ENCODE results near the gene TMEM205. TPM values are rescaled to one million over a fixed set of nuclear protein-coding genes. Genes with fewer than 3 reads are reported as not detected.
A peak's percentile ranks its signal among the peaks of the same experiment; 100 is the strongest.

The TMEM205 gene
- total and polyA plus RNA-seq, 2 of the 13 experiments (the other 11 are each of a cell fraction or from before 2014, with no cell fraction given), result 45.5 to 98.7 TPM

- TF ChIP-seq, protein P1, sequence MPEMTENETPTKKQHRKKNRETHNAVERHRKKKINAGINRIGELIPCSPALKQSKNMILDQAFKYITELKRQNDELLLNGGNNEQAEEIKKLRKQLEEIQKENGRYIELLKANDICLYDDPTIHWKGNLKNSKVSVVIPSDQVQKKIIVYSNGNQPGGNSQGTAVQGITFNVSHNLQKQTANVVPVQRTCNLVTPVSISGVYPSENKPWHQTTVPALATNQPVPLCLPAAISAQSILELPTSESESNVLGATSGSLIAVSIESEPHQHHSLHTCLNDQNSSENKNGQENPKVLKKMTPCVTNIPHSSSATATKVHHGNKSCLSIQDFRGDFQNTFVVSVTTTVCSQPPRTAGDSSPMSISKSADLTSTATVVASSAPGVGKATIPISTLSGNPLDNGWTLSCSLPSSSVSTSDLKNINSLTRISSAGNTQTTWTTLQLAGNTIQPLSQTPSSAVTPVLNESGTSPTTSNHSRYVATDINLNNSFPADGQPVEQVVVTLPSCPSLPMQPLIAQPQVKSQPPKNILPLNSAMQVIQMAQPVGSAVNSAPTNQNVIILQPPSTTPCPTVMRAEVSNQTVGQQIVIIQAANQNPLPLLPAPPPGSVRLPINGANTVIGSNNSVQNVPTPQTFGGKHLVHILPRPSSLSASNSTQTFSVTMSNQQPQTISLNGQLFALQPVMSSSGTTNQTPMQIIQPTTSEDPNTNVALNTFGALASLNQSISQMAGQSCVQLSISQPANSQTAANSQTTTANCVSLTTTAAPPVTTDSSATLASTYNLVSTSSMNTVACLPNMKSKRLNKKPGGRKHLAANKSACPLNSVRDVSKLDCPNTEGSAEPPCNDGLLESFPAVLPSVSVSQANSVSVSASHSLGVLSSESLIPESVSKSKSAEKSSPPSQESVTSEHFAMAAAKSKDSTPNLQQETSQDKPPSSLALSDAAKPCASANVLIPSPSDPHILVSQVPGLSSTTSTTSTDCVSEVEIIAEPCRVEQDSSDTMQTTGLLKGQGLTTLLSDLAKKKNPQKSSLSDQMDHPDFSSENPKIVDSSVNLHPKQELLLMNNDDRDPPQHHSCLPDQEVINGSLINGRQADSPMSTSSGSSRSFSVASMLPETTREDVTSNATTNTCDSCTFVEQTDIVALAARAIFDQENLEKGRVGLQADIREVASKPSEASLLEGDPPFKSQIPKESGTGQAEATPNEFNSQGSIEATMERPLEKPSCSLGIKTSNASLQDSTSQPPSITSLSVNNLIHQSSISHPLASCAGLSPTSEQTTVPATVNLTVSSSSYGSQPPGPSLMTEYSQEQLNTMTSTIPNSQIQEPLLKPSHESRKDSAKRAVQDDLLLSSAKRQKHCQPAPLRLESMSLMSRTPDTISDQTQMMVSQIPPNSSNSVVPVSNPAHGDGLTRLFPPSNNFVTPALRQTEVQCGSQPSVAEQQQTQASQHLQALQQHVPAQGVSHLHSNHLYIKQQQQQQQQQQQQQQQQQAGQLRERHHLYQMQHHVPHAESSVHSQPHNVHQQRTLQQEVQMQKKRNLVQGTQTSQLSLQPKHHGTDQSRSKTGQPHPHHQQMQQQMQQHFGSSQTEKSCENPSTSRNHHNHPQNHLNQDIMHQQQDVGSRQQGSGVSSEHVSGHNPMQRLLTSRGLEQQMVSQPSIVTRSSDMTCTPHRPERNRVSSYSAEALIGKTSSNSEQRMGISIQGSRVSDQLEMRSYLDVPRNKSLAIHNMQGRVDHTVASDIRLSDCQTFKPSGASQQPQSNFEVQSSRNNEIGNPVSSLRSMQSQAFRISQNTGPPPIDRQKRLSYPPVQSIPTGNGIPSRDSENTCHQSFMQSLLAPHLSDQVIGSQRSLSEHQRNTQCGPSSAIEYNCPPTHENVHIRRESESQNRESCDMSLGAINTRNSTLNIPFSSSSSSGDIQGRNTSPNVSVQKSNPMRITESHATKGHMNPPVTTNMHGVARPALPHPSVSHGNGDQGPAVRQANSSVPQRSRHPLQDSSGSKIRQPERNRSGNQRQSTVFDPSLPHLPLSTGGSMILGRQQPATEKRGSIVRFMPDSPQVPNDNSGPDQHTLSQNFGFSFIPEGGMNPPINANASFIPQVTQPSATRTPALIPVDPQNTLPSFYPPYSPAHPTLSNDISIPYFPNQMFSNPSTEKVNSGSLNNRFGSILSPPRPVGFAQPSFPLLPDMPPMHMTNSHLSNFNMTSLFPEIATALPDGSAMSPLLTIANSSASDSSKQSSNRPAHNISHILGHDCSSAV (CRISPR knock-in tag; IDR thresholded peaks at IDR 0.05; ENCODE audit: borderline replicate concordance), result no peak
- TF ChIP-seq FOXC1 (CRISPR knock-in tag; IDR thresholded peaks at IDR 0.05; ENCODE audit: borderline replicate concordance) (no peak), ZNF274 (CRISPR knock-in tag; IDR thresholded peaks at IDR 0.05) (0 out of 2 replicates have a peak, but pooled peaks have one; percentile 44), KAT8 (CRISPR knock-in tag; IDR thresholded peaks at IDR 0.05) (0 out of 2 replicates have a peak, but pooled peaks have one; percentile 12), ZNF841 (CRISPR knock-in tag; IDR thresholded peaks at IDR 0.05; ENCODE audit: borderline replicate concordance) (no peak), GRHL1 (CRISPR knock-in tag; conservative IDR thresholded peaks at IDR 0.05) (no peak), KAT2B (IDR thresholded peaks at IDR 0.05; ENCODE audit: borderline replicate concordance, low read depth, low read length) (no peak), ZNF430 (CRISPR knock-in tag; IDR thresholded peaks at IDR 0.05) (no peak; the same call in 1 of the 2 replicates), ZNF737 (CRISPR knock-in tag; IDR thresholded peaks at IDR 0.05; ENCODE audit: borderline replicate concordance) (no peak), MATR3 (CRISPR knock-in tag; IDR thresholded peaks at IDR 0.05) (no peak), NONO (IDR thresholded peaks at IDR 0.05) (no peak), NONO (CRISPR knock-in tag; conservative IDR thresholded peaks at IDR 0.05) (no peak), NRL (CRISPR knock-in tag; IDR thresholded peaks at IDR 0.05; ENCODE audit: borderline replicate concordance) (0 out of 2 replicates have a peak, but pooled peaks have one; percentile 12), TFDP2 (CRISPR knock-in tag; IDR thresholded peaks at IDR 0.05) (no peak), PHF21A (CRISPR knock-in tag; IDR thresholded peaks at IDR 0.05) (no peak), REL (CRISPR knock-in tag; conservative IDR thresholded peaks at IDR 0.05) (no peak), ZNF121 (CRISPR knock-in tag; IDR thresholded peaks at IDR 0.05) (peak; percentile 72)
Observed at GRCh38 chr19:11339254-11340098, 6.6 kb downstream of the TMEM205 start, which contains the start of gene RAB3D (continued).
